CD4-positive, alpha-beta T cell (primary cell): ENCODE results near the gene MYH14. TPM values are rescaled to one million over a fixed set of nuclear protein-coding genes. Genes with fewer than 3 reads are reported as not detected.

Experiments used
- ATAC-seq: fragments of 200-7000 bp; cut with Tn5 transposase; one replicate; pipeline ENCODE4 v1.10.0; 2022; ENCODE audit warnings: mild to moderate bottlenecking; ENCODE audit not compliant: poor library complexity
- CTCF ChIA-PET: fragments of 350-600 bp; sonication (Branson Sonifier 250); formaldehyde crosslinking; loops from one replicate; lab custom pipeline; 2021; ENCODE audit warnings: antibody characterized with exemption, inconsistent platforms; lab: Charles Lee
- POLR2A ChIA-PET: fragments of 350-600 bp; sonication (Branson Sonifier 250); formaldehyde crosslinking; loops from one replicate; lab custom pipeline; 2021; ENCODE audit warnings: antibody characterized with exemption, inconsistent platforms; lab: Charles Lee
- DNase-seq, 14 experiments: peaks; one replicate each; pipeline ENCODE4 v3.0.0-alpha.2; 2013 to 2020; ENCODE audit warnings: mixed read lengths in 2 of 14
- H3K27ac ChIP-seq, 2 donors: one replicate each; pipeline versions ENCODE4 v1.5.1 to v1.7.0; 2013; ENCODE audit warnings: low read length in 2 of 2, low read depth in 1 of 2, mild to moderate bottlenecking in 1 of 2
- H3K27me3 ChIP-seq, 2 experiments: 1 replicate in 1 of 2; 2 replicates in 1 of 2; pipeline versions ENCODE4 v1.6.1 to v1.7.0; 2013; ENCODE audit warnings: low read length in 2 of 2, control low read depth in 1 of 2, mild to moderate bottlenecking in 1 of 2, moderate library complexity in 1 of 2; ENCODE audit not compliant: insufficient read depth in 2 of 2, control insufficient read depth in 1 of 2
- H3K36me3 ChIP-seq: one replicate; pipeline ENCODE4 v1.6.1; 2013; ENCODE audit warnings: low read length, control low read depth; ENCODE audit not compliant: insufficient read depth
- H3K4me1 ChIP-seq: one replicate; pipeline ENCODE4 v1.6.1; 2013; ENCODE audit warnings: low read length, control low read depth; ENCODE audit not compliant: insufficient read depth
- H3K4me3 ChIP-seq: one replicate; pipeline ENCODE4 v1.5.1; 2013; ENCODE audit warnings: mild to moderate bottlenecking, low read length, moderate library complexity
- H3K9me3 ChIP-seq, 2 experiments: 1 replicate in 1 of 2; 2 replicates in 1 of 2; pipeline versions ENCODE4 v1.6.1 to v1.7.0; 2013; ENCODE audit warnings: low read length in 2 of 2, mild to moderate bottlenecking in 2 of 2, control low read depth in 1 of 2, moderate library complexity in 1 of 2; ENCODE audit not compliant: control insufficient read depth in 1 of 2, insufficient read depth in 1 of 2
- H3K27ac Mint-ChIP-seq: one replicate; pipeline ENCODE4 v1.8.0; 2020; ENCODE audit warnings: mixed read lengths
- H3K27me3 Mint-ChIP-seq: one replicate; pipeline ENCODE4 v1.8.0; 2021; ENCODE audit warnings: mixed read lengths
- H3K36me3 Mint-ChIP-seq: one replicate; pipeline ENCODE4 v1.8.0; 2021; ENCODE audit warnings: low read depth, mixed read lengths
- H3K4me1 Mint-ChIP-seq: one replicate; pipeline ENCODE4 v1.8.0; 2021; ENCODE audit warnings: low read depth, mixed read lengths
- H3K4me3 Mint-ChIP-seq: one replicate; pipeline ENCODE4 v1.8.0; 2020; ENCODE audit warnings: mild to moderate bottlenecking, mixed read lengths
- H3K9me3 Mint-ChIP-seq: one replicate; pipeline ENCODE4 v1.8.0; 2020; ENCODE audit warnings: mixed read lengths
- intact Hi-C, 2 experiments: fragments of 100-400 bp; cut with DNase I in 1 of 2; cut with micrococcal nuclease in 1 of 2; formaldehyde crosslinking; loops; one replicate each; pipeline versions ENCODE4 v1.15.1 to v1.9.0; 2023 to 2025; cut with DNase I, micrococcal nuclease
- total RNA-seq, 174 experiments: library from RNA in 2 of 174; stranded (reverse) in 2 of 174; gene quantifications; one replicate each; pipeline ENCODE4 v1.2.3 and lab custom pipeline; 2021 to 2026
- TF ChIP-seq, protein P1 (sequence below): fragments of 200-600 bp; IDR thresholded peaks from one replicate; pipeline ENCODE4 v1.8.0; 2022; ENCODE audit warnings: antibody characterized with exemption, mild to moderate bottlenecking

The MYH14 gene
- total RNA-seq, 2 experiments from 2014 or later, result not detected

DNA sequence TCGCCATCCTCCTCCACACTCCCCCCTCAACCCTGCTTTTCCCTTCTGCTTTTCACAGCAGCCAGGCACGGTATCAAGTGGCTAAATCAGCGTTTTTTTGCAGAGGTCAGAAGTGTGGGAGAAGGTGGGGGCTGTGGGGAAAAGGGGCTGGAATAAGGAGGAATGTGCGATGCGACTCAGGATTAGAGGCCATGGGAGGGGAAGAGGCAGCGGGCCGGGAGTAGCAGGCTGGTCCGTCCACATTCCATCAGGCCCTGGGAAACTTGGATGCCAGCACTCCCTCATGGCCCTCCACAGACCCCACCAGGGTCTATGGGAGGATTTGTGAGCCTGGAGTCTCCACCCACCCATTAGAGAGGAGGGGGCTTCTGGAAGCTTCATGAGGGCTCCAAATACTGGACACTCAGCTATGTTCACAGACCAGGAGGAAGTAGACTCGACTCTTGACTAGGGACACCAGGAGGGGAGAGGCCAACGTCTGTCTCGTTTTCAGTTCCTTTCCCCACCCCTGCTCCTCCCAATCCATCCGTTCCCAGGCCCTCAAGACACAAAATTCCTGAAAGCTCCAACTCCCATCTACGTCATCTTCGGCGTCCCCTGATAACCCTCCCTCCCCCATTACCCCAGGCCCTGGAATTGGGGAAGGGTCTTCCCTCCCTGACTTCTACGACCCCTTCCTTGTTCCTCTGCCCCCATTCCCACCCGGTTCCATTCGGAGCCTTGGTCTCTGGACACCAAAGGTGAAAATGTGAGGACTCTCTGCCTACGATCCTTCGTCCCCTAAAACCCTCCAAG lies 129.0 kb downstream of the MYH14 start:
- Histone ChIP-seq H3K4me1 (peaks cover 61% of the 10 kb centered on the region), H3K27me3 (peaks cover 41 to 50% of the 10 kb centered on the region in 2 experiments), H3K9me3 (peaks cover 6 to 40% of the 10 kb centered on the region in 2 experiments), H3K36me3 (no peaks in the 10 kb centered on the region), H3K4me3 (peak overlapping the region; percentile 70), H3K27ac (no peak overlapping the region)
- TF ChIP-seq, protein P1, sequence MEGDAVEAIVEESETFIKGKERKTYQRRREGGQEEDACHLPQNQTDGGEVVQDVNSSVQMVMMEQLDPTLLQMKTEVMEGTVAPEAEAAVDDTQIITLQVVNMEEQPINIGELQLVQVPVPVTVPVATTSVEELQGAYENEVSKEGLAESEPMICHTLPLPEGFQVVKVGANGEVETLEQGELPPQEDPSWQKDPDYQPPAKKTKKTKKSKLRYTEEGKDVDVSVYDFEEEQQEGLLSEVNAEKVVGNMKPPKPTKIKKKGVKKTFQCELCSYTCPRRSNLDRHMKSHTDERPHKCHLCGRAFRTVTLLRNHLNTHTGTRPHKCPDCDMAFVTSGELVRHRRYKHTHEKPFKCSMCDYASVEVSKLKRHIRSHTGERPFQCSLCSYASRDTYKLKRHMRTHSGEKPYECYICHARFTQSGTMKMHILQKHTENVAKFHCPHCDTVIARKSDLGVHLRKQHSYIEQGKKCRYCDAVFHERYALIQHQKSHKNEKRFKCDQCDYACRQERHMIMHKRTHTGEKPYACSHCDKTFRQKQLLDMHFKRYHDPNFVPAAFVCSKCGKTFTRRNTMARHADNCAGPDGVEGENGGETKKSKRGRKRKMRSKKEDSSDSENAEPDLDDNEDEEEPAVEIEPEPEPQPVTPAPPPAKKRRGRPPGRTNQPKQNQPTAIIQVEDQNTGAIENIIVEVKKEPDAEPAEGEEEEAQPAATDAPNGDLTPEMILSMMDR, result no peak
- Mint-ChIP-seq H3K27me3 (peaks cover 58% of the 10 kb centered on the region), H3K36me3 (peaks cover 6% of the 10 kb centered on the region), H3K27ac (peak overlapping the region; percentile 83), H3K9me3 (no peaks in the 10 kb centered on the region), H3K4me1 (peaks cover 58% of the 10 kb centered on the region), H3K4me3 (peak overlapping the region; percentile 68)
- peak in 1 of 14 experiments; percentile 41 for DNase-seq
- CTCF ChIA-PET, result no interaction called here
- POLR2A ChIA-PET, result interaction anchor here (2.0 to 3.8 kb wide), 2 partner anchors 25 to 179 kb away, joined by 9 to 38 read pairs; partner anchors contain the start of gene JOSD2
- no peak for ATAC-seq
- intact Hi-C loops, result loop anchor here in 1 of 2 experiments (1.0 to 10.0 kb wide), 2 partner anchors 25 to 392 kb away; partner anchors contain the start of gene CLEC11A

DNA sequence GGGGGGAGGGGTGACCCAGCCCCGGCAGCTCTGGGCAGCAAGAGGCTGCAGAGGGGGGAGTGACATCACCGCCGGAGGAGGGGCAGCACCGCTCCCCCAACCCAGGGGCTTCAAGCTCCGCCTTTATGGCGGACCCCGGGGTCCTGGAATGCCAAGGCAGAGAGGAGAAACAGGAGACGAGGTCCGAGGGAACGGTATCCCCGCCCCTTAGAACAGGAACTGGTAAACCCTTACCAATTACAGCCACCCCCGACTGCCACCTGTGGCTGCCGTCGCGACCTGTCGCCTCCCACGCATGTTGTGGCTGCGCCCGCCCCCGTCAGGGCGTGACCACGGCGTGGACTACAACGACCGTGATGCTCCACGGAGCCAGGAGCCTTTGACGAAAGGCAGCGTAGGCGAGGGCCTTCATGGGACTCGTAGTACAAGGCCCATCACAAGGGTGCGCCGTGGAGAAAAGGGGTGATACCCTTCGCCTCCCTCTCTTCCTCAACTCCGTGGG lies 129.9 kb downstream of the MYH14 start:
- H3K27me3 Mint-ChIP-seq, result peaks cover 54% of the 10 kb centered on the region

More for the DNA sequence above, 129.9 kb downstream of the MYH14 start:
- H3K4me3 ChIP-seq, result peak overlapping the region; percentile 70
- Mint-ChIP-seq H3K4me1 (peaks cover 53% of the 10 kb centered on the region), H3K9me3 (no peaks in the 10 kb centered on the region), H3K4me3 (peak overlapping the region; percentile 93), H3K27ac (peak overlapping the region; percentile 83), H3K36me3 (peaks cover 6% of the 10 kb centered on the region)
- peak overlapping the region; percentile 6 to 13 for H3K27ac ChIP-seq
- CTCF ChIA-PET, result interaction anchor here (1.0 to 1.2 kb wide), 3 partner anchors 24 to 308 kb away, joined by 3 to 4 read pairs (median 3); partner anchors contain the start of genes VRK3 and ZNF473
- peaks cover 56% of the 10 kb centered on the region for H3K4me1 ChIP-seq
- intact Hi-C loops, result loop anchor here in 1 of 2 experiments (1.0 to 10.0 kb wide), 2 partner anchors 24 to 392 kb away; partner anchors contain the start of gene CLEC11A
- peaks cover 36 to 45% of the 10 kb centered on the region in 2 experiments for H3K27me3 ChIP-seq
- H3K36me3 ChIP-seq, result no peaks in the 10 kb centered on the region
- peaks cover 6 to 40% of the 10 kb centered on the region in 2 experiments for H3K9me3 ChIP-seq
- ATAC-seq (peak; percentile 67), DNase-seq (peak; percentile 76 to 96 (median 86))
- TF ChIP-seq, protein P1, result peak; percentile 21
- POLR2A ChIA-PET, result interaction anchor here (0.7 to 3.8 kb wide), 6 partner anchors 14 to 472 kb away, joined by 3 to 38 read pairs (median 4); partner anchors contain the start of genes JOSD2 and POLD1
